HEK293T (cell line): ENCODE measurements around the gene LRRC51.

Experiments used
- BHLHE40 ChIP-seq: fragments of 450-650 bp; IDR thresholded peaks from 2 replicates; pipeline ENCODE4 v1.6.1; 2016; ENCODE audit warnings: mild to moderate bottlenecking, moderate library complexity, borderline replicate concordance
- CTBP1 ChIP-seq: fragments of 450-650 bp; IDR thresholded peaks from 2 replicates; pipeline ENCODE4 v1.6.1; 2016; ENCODE audit warnings: borderline replicate concordance
- ELF4 ChIP-seq: fragments of 450-650 bp; IDR thresholded peaks from 2 replicates; pipeline ENCODE4 v1.6.1; 2017; ENCODE audit warnings: antibody characterized with exemption
- FOXA1 ChIP-seq: fragments of 450-650 bp; IDR thresholded peaks from 2 replicates; pipeline ENCODE4 v1.6.1; 2016; ENCODE audit warnings: mild to moderate bottlenecking
- FOXM1 ChIP-seq: fragments of 450-650 bp; IDR thresholded peaks from 2 replicates; pipeline ENCODE4 v1.6.1; 2017; ENCODE audit warnings: mild to moderate bottlenecking, borderline replicate concordance
- LEF1 ChIP-seq: fragments of 450-650 bp; IDR thresholded peaks from 2 replicates; pipeline ENCODE4 v1.6.1; 2017; ENCODE audit warnings: mild to moderate bottlenecking, borderline replicate concordance
- SP1 ChIP-seq: fragments of 450-650 bp; IDR thresholded peaks from 2 replicates; pipeline ENCODE4 v1.6.1; 2017
- SUZ12 ChIP-seq: fragments of 450-650 bp; IDR thresholded peaks from 2 replicates; pipeline ENCODE4 v1.6.1; 2016; ENCODE audit warnings: mild to moderate bottlenecking
- ZNF384 ChIP-seq: fragments of 450-650 bp; IDR thresholded peaks from 2 replicates; pipeline ENCODE4 v1.6.1; 2016

GRCh38 chr11:72129381-72129780 is 48.7 kb downstream of the LRRC51 start:
- TF ChIP-seq ZNF384, result no peak
- TF ChIP-seq SP1, result no peak
- TF ChIP-seq FOXM1, result no peak
- TF ChIP-seq CTBP1, result no peak
- no peak for TF ChIP-seq LEF1
- TF ChIP-seq ELF4, result no peak
- no peak for TF ChIP-seq FOXA1
- TF ChIP-seq BHLHE40, result no peak
- TF ChIP-seq SUZ12, result no peak
